GM12872 (cell line): ENCODE data around the gene C1orf174.

Experiments
- CTCF ChIP-seq: IDR thresholded peaks from 3 replicates; pipeline ENCODE4 v1.5.1; 2011; ENCODE audit warnings: low read depth, mild to moderate bottlenecking, low read length, moderate library complexity; ENCODE audit not compliant: insufficient read depth

Gene C1orf174

GRCh38 chr1:3943123-3943431 is 43.0 kb upstream of the C1orf174 start:
- TF ChIP-seq CTCF = no peak

GRCh38 chr1:3942416-3943122 is 42.5 kb upstream of the C1orf174 start:
- TF ChIP-seq CTCF = no peak

GRCh38 chr1:3940754-3941345 is 40.8 kb upstream of the C1orf174 start:
- no peak for TF ChIP-seq CTCF

GRCh38 chr1:3940081-3940753 is 40.1 kb upstream of the C1orf174 start:
- no peak for TF ChIP-seq CTCF

GRCh38 chr1:3939242-3940080 is 39.4 kb upstream of the C1orf174 start:
- TF ChIP-seq CTCF = no peak

- no peak for TF ChIP-seq CTCF
Observed at GRCh38 chr1:3932156-3932919, 32.3 kb upstream of the C1orf174 start.
